SK-N-SH treated with all-trans-retinoic acid at 6 μM for 48 hours (cell line): ENCODE results near the gene KIF1A.

ENCODE experiments used
- ARNTL ChIP-seq: fragments of 450-650 bp; formaldehyde crosslinking; IDR thresholded peaks from 2 replicates; pipeline ENCODE4 v1.5.0; 2020; ENCODE audit warnings: low read depth, mild to moderate bottlenecking, moderate library complexity, borderline replicate concordance
- GLIS3 ChIP-seq: fragments of 250-450 bp; sonication (Bioruptor Pico); IDR thresholded peaks from 2 replicates; pipeline ENCODE4 v1.5.0; 2020; ENCODE audit warnings: mild to moderate bottlenecking, moderate library complexity
- PPARA ChIP-seq: fragments of 250-450 bp; sonication (Bioruptor Pico); IDR thresholded peaks from 2 replicates; pipeline ENCODE4 v1.5.0; 2020; ENCODE audit warnings: mild to moderate bottlenecking, borderline replicate concordance
- SNAI2 ChIP-seq: fragments of 250-450 bp; sonication (Bioruptor Pico); IDR thresholded peaks from 2 replicates; pipeline ENCODE4 v1.5.0; 2020; ENCODE audit warnings: mild to moderate bottlenecking, moderate library complexity
- TCF4 ChIP-seq: fragments of 250-450 bp; sonication (Bioruptor Pico); IDR thresholded peaks from 2 replicates; pipeline ENCODE4 v1.8.0; 2021; ENCODE audit warnings: mild to moderate bottlenecking, moderate library complexity, borderline replicate concordance
- TSHZ2 ChIP-seq: fragments of 250-450 bp; sonication (Bioruptor Pico); IDR thresholded peaks from 2 replicates; pipeline ENCODE4 v1.5.0; 2020; ENCODE audit warnings: mild to moderate bottlenecking, moderate library complexity
- ZFP3 ChIP-seq: fragments of 250-450 bp; sonication (Bioruptor Pico); IDR thresholded peaks from 2 replicates; pipeline ENCODE4 v1.5.0; 2020; ENCODE audit warnings: mild to moderate bottlenecking, moderate library complexity
- ZFP30 ChIP-seq: fragments of 450-650 bp; formaldehyde crosslinking; IDR thresholded peaks from 2 replicates; pipeline ENCODE4 v1.5.0; 2022; ENCODE audit warnings: mild to moderate bottlenecking, moderate library complexity
- ZNF565 ChIP-seq: fragments of 450-650 bp; formaldehyde crosslinking; conservative IDR thresholded peaks from 2 replicates; pipeline ENCODE4 v1.5.0; 2020; ENCODE audit warnings: low read depth, mild to moderate bottlenecking, moderate library complexity
- TF ChIP-seq, protein P1 (sequence below): fragments of 250-450 bp; sonication (Bioruptor Pico); IDR thresholded peaks from 2 replicates; pipeline ENCODE4 v1.8.0; 2020; ENCODE audit warnings: mild to moderate bottlenecking, moderate library complexity, borderline replicate concordance

- TF ChIP-seq TCF4 (CRISPR knock-in tag) = no peak
- no peak for TF ChIP-seq ARNTL (CRISPR knock-in tag)
- TF ChIP-seq SNAI2 (CRISPR knock-in tag) = no peak
- no peak for TF ChIP-seq ZFP30
- TF ChIP-seq GLIS3 (CRISPR knock-in tag) = no peak
- TF ChIP-seq ZFP3 = no peak
- no peak for TF ChIP-seq ZNF565 (CRISPR knock-in tag)
- TF ChIP-seq TSHZ2 = no peak
- TF ChIP-seq PPARA = no peak
- TF ChIP-seq, protein P1, sequence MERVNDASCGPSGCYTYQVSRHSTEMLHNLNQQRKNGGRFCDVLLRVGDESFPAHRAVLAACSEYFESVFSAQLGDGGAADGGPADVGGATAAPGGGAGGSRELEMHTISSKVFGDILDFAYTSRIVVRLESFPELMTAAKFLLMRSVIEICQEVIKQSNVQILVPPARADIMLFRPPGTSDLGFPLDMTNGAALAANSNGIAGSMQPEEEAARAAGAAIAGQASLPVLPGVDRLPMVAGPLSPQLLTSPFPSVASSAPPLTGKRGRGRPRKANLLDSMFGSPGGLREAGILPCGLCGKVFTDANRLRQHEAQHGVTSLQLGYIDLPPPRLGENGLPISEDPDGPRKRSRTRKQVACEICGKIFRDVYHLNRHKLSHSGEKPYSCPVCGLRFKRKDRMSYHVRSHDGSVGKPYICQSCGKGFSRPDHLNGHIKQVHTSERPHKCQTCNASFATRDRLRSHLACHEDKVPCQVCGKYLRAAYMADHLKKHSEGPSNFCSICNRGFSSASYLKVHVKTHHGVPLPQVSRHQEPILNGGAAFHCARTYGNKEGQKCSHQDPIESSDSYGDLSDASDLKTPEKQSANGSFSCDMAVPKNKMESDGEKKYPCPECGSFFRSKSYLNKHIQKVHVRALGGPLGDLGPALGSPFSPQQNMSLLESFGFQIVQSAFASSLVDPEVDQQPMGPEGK (CRISPR knock-in tag) = no peak
These were observed 2.3 kb downstream of the KIF1A start for GRCh38 chr2:240817496-240818292.
